ENCODE data around the gene SIK3.

Gene SIK3

DNA sequence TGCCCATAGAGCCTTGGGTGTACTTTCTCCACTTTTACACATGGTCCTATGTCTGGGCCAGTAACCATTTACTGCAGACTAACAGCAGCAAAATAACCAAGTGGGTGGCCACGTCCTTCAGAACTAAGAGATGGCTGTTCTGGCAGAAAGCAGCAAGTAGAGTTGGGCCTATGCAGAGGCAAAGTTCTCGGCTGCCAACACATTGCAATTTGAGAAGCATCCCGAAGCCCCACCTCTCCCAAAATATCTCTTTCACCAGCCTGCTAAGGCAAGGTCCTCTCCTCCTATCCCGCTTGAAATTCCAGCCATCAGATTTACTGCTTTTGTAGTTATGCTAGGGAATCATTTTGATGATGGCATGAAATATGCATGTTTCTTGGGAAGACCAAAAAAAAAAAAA lies 142.3 kb downstream of the SIK3 start:
- DNase-seq = no peak

GRCh38 chr11:116955548-116955947 lies 142.7 kb downstream of the SIK3 start:
- DNase-seq = peak; percentile 48

DNA sequence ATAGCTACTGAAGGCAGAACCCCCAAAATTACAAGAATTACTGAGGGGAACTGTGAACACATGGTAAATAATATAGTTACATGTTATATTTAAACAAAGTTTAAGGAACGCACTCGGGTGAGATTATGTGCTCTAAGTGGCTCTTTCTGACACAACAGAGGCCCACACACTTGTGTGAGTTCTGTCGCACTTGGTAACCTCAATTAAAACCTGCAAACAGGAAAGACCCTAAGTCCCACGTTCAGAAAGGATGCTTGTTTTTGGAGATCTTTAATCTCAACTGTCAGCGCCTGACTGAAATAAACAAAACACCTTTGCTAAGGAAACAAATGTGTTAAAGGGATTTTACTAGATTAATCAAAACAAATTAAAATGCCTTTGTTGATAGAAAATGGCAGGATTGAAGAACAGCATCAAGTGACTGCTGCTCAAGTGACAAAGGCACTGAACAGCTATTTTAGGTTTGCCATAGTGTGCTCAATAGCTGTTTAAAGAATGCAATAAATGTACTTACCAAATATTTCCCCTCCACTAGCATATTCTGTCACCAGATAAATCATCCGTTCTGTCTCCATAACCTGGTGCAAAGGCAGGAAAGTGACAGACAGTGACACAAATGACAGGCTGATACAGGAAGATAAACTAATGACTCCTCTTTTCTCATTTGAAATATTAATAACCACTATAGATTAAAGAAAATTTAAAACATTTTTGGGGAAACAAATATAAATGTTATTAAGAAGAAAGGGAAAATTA lies 144.5 kb downstream of the SIK3 start:
- DNase-seq = peak; percentile 59

DNA sequence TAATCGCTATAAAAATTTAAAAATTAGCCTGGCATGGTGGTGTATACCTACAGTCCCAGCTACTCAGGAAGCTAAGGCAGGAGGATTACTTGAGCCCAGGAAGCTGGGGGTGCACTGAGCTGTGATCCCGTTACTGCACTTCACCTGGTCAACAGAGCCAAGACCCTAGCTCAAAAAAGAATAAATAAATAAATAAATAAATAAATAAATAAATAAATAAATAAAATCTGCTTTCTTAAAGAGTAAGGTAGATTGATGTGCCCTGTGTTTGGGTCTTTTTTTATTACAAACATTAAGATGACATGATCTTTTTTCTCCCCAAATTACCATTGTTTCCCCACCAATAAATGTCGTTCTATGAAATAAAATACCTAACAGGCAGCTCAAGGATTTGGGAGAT lies 146.5 kb downstream of the SIK3 start:
- no peak for DNase-seq

- DNase-seq = no peak
Measured at GRCh38 chr11:116950210-116950609, 148.0 kb downstream of the SIK3 start.

- DNase-seq = no peak
Measured at GRCh38 chr11:116948391-116948790, 149.8 kb downstream of the SIK3 start.

- DNase-seq = no peak
Measured at GRCh38 chr11:116946414-116946813, 151.8 kb downstream of the SIK3 start.

DNA sequence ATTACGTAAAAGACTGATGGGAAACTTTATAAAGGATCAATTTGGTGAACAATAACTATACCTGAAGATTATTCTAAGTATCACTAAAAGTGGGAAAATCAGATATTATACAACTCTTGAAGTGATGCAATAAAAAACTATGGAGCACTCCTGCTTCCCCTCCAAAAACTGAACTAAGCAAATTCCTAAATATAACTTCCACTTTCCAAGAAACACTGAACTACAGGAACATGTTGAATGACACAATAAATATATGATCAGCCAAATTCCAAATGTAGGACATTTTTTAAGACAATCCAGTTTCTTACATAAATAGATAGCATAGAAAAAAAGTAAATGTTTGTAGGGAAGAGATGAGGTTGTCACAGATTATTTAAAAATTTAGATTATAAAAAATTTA lies 158.7 kb downstream of the SIK3 start:
- no peak for DNase-seq

DNA sequence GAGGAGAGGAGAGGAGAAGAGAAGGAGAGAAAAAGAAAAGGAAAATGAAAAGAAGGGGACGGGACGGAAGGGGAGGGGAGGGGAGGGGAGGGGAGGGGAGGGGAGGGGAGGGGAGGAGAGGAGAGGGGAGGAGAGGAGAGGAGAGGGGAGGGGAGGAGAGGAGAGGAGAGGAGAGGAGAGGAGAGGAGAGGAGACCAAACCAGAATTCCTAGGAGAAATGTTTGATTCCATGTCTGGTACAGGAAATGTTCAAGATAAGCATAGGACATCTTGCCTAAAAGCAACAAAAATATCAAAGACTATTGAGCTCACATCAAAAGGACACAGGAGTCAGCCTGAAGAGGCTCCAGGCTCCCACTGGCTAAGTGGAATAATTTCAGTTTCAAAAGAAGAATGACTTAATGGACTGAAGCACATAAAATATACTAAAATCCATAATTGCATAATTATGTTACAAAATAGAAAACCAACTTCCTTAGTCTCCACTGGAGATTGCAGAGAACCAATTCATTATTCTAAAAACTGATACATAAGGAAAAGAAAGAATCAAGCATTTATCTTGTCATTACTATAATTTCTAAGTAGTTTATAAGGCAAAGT lies 159.7 kb downstream of the SIK3 start:
- DNase-seq = no peak

- DNase-seq = no peak
Measured at GRCh38 chr11:116936754-116937446, 161.3 kb downstream of the SIK3 start.

DNA sequence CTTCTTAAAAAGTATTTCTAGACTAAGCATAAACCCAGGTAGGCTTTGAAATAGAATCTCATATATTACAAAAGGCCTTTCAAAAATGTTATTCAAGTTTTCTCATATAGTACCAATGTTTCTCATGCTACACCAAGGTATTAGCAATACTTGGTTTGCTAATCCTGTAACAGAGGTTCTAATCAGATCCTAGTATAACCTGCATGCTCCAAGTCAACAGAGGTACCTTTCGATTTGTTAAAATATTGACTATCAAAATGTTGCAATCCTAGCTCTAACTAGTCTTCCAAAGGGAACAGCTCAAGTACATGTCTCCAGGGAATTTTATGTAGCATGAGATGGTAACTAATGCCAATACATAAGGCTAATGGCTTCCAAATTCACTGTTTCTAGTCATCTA lies 162.7 kb downstream of the SIK3 start:
- no peak for DNase-seq

DNA sequence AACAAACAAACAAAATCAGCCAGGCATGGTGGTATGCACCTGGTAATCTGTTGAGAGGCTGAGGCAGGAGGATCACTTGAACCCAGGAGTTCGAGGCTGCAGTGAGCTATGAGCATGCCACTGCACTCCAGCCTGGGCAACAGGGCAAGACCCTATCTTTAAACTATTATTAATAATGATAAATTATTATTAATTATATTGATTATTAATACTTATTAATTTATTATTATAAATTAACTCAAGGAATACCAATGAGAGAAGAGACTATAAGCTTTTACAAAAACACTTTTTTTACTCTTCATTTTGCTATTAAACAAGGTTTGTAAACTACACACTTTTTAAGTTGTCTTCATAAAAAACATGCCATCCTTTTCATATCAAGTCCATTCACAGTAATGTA lies 163.1 kb downstream of the SIK3 start:
- DNase-seq = no peak

GRCh38 chr11:116933961-116934360 lies 164.3 kb downstream of the SIK3 start:
- no peak for DNase-seq

- peak; percentile 34 for DNase-seq
Measured at GRCh38 chr11:116932181-116932580, 166.0 kb downstream of the SIK3 start.

DNA sequence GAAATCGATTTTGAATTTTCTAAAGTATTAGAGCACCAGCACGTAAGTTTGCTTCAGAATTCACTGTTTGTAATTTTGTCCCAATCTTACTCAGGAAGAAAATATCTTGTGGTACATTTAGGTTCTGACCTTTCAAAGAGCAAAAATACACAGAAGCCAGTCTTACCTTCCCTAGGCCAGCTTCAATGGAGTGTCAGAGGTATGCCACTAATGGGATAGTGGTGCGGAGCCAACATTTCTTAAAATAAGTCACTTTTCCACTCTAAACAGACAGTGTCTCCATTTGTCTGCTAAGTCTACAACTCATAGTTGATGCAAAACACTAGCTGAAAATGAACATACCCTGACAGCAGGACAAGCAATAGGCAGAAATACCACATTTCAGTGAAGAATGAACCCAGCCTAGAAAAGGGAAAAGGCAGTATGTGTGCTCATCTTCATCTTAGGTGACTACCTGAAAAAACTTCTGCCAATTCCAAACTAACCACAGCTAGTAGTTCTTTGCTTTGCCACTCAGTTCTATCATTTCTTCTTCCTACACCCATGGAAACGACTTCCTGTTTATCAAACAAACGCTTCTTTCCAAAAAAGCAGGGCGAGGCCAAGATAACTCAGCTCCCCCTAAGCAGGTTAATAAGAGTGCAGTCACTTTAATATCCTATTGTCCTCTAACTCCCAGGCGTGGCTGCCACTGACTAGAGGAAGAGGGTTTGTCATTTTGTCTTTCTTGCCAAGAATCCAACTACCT lies 166.8 kb downstream of the SIK3 start:
- peak; percentile 87 for DNase-seq

DNA sequence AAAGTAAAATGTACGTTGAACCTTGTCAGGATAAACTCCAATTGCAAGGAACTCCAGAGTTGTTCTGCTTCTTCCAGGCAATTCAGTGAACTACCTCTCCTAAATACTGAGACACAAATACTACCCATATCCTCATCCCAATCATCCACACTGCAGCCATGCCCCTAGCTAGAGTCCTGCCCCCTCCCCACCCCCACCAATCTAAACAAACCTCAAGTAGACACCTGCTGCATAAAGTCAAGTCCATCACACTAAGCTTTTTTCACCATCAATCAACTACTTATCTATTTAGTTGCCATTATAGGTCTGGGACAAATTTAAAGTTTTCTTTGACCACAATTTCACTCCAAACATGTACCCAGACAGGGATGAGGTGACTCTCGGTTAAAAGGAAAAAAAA lies 167.6 kb downstream of the SIK3 start:
- DNase-seq = peak; percentile 30

GRCh38 chr11:116930177-116930576 lies 168.1 kb downstream of the SIK3 start:
- DNase-seq = peak; percentile 75

DNA sequence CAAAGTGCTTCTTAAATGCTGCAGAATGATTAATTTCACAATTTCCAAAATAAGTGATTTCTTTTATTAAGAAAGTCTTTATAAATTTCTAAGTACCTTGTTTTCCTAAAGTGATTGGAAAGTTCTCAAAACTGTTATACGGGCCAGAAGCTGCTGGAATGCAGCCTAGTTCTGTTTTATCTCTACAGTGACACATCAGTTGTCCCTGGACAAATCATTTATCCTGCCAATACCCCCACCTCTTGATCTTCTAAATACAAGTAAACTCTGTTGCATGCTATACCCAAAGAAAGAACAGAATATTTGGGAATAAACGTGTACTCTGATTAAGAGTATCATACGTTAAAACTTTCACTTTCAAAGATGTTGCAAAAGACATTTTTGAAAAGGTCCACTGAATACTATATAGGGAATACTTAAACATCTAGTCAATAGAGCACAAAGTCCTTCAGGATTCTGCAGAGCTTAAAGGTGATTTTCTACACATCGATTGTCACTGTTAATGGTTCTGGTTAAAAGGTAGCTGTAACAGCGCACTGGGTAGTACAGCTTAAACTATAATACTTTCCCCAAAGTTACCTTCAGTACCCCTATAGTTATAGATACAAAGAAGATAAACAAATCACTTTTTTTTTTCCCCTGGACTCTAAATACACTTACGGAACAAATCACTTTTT lies 168.7 kb downstream of the SIK3 start:
- peak; percentile 11 for DNase-seq

DNA sequence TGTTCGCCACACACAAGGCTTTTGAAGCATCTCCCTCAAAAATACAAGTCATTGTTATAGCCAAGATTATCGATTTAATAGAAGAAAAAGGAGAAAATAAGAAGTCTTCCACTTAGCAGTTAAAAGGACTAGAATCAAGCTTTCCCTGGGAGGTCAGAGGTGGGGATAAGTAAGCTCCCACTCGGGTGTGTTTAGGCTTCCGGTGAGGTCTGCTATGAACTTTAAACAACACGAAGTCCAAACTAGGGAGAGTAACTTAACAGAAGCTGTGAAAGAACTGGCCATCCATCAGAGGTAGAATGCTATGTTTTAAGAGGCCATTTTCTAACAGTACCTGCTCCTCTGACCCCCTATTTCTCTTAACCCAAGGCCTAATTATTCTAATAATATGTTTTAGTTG lies 169.4 kb downstream of the SIK3 start:
- peak; percentile 19 for DNase-seq

DNA sequence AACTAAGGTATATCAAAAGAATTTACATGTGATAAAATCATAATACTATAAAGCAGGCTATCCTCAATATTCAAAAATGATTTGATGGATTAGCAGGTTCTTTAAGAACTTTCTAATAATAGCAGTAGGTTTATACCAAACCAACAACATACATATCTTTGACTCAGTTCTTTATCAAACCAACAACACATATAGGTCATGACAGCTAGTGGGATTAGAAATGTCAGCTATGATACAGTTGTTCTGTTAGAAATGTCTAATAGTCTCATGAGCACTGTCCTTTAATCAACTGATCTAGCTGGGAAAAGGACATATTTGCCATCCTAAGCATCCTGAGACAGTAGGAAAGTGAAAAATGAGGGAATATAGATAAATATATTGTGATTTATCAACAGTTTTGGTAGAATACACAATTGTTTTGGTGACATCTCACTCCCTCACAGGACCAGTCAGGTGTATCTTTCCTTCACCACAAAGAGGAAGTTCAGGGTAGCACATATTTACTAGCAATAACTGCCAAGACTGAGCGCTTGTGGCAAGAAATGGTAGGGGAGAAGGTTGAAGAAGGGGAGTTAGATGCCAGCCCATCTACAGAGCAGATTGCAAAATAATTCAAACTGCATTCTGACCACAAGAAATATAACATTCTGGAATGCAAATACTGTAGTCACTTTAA lies 170.0 kb downstream of the SIK3 start:
- peak; percentile 70 for DNase-seq

GRCh38 chr11:116927163-116927974 lies 170.9 kb downstream of the SIK3 start:
- DNase-seq = peak; percentile 75

Data from CD4-positive, alpha-beta T cell treated with Interleukin-10 for 1 hour (primary cell).